Nephron (organoid): ENCODE results near the gene ADORA1.

Experiments used
- H3K27ac Mint-ChIP-seq, 3 experiments: 2 replicates each; pipeline ENCODE4 v1.8.0; 2020; ENCODE audit warnings: mixed read lengths in 3 of 3, mild to moderate bottlenecking in 2 of 3, moderate library complexity in 1 of 3
- H3K27me3 Mint-ChIP-seq: 2 replicates; pipeline ENCODE4 v1.8.0; 2021; ENCODE audit warnings: low read depth, mild to moderate bottlenecking, moderate library complexity, mixed read lengths
- H3K36me3 Mint-ChIP-seq: 2 replicates; pipeline ENCODE4 v1.8.0; 2020; ENCODE audit warnings: low read depth, mixed read lengths
- H3K4me1 Mint-ChIP-seq: 2 replicates; pipeline ENCODE4 v1.8.0; 2020; ENCODE audit warnings: mixed read lengths
- H3K4me3 Mint-ChIP-seq, 3 experiments: 2 replicates each; pipeline ENCODE4 v1.8.0; 2020; ENCODE audit warnings: mild to moderate bottlenecking in 3 of 3, mixed read lengths in 3 of 3, moderate library complexity in 2 of 3
- H3K9me3 Mint-ChIP-seq: 2 replicates; pipeline ENCODE4 v1.8.0; 2020; ENCODE audit warnings: mixed read lengths
- CTCF ChIP-seq, 3 experiments: fragments of 200-600 bp; sonication (generic); IDR thresholded peaks; one replicate each; pipeline ENCODE4 v1.5.0; 2021; ENCODE audit warnings: antibody characterized with exemption in 3 of 3; ENCODE audit not compliant: unreplicated experiment in 3 of 3

The ADORA1 gene

GRCh38 chr1:203214871-203215270, 87.3 kb downstream of the ADORA1 start:
- Mint-ChIP-seq H3K4me1 (peaks cover 29% of the 10 kb centered on the region), H3K4me3 (peak overlapping the region in 1 of 3 experiments; percentile 19), H3K36me3 (no peaks in the 10 kb centered on the region), H3K9me3 (no peaks in the 10 kb centered on the region), H3K27me3 (peaks cover 54% of the 10 kb centered on the region), H3K27ac (peak overlapping the region in 2 of 3 experiments; percentile 8 to 29)
- no peak for TF ChIP-seq CTCF (IDR thresholded peaks at IDR 0.05; ENCODE audit: unreplicated experiment in 3 of 3)

- no peaks in the 10 kb centered on the region for H3K9me3 Mint-ChIP-seq
- TF ChIP-seq CTCF (IDR thresholded peaks at IDR 0.05; ENCODE audit: unreplicated experiment in 3 of 3): no peak
- H3K4me3 Mint-ChIP-seq: no peak overlapping the region
- H3K4me1 Mint-ChIP-seq: peaks cover 29% of the 10 kb centered on the region
- peaks cover 52% of the 10 kb centered on the region for H3K27me3 Mint-ChIP-seq
- H3K27ac Mint-ChIP-seq: peak overlapping the region in 1 of 3 experiments; percentile 8
- no peaks in the 10 kb centered on the region for H3K36me3 Mint-ChIP-seq
Observed at GRCh38 chr1:203215573-203215972, 88.0 kb downstream of the ADORA1 start.

- Mint-ChIP-seq H3K27me3 (peaks cover 57% of the 10 kb centered on the region), H3K36me3 (no peaks in the 10 kb centered on the region), H3K9me3 (no peaks in the 10 kb centered on the region), H3K27ac (no peak overlapping the region), H3K4me1 (peaks cover 29% of the 10 kb centered on the region), H3K4me3 (no peak overlapping the region)
- TF ChIP-seq CTCF (IDR thresholded peaks at IDR 0.05; ENCODE audit: unreplicated experiment in 3 of 3): peak; percentile 78 to 88 (median 84)
Observed at GRCh38 chr1:203216274-203217138, 89.0 kb downstream of the ADORA1 start.
